ENCODE measurements around the gene SRCAP.

DNA sequence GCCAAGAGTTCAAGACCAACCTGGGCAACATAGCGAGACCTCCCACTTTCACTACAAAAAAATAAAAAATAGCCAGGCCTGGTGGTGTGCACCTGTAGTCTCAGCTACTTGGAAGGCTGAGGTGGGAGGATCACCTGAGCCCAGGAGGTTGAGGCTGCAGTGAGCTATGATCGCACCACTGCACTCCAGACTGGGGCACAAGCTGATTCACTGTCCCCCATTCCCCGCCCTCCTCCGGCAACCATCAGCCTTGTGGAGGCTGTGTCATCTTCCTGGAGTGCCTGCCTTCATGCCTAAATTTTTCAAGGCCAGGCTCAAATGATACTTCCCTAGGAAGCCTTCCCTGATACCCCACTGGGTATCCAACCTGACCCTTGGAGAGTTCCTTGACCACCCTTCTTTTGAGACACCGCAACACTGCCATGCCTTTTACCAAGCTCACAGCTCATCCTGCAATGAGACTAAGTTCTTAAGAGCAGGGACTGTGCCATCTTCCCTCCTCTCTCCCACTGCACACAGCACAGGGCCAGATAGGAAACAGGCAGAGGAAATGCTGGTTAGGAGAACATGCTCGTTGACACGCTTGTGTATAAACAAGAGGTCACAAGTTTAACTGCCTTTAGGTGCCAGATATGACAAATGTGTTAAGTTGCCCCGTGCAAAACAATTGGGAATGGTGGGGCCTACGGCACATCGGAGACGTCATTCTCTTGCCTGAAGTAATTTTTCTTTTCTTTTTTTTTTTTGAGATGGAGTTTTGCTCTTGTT, 3.9 kb upstream of the SRCAP start:
- TF ChIP-seq CTCF (IDR thresholded peaks at IDR 0.05) (no peak), POLR2AphosphoS5 (IDR thresholded peaks at IDR 0.05) (no peak)
